ENCODE measurements around the gene NLRC5.

Gene NLRC5

GRCh38 chr16:57025941-57026777 lies 36.8 kb downstream of the NLRC5 start:
- DNase-seq (ENCODE audit: low read depth): no peak

- DNase-seq (ENCODE audit: low read depth): no peak
Measured at GRCh38 chr16:57026778-57027062, 37.4 kb downstream of the NLRC5 start.

- no peak for DNase-seq (ENCODE audit: low read depth)
Measured at GRCh38 chr16:57027067-57027466, 37.7 kb downstream of the NLRC5 start.

- no peak for DNase-seq (ENCODE audit: low read depth)
Measured at GRCh38 chr16:57028086-57028485, 38.7 kb downstream of the NLRC5 start.

GRCh38 chr16:57029161-57030160 lies 40.1 kb downstream of the NLRC5 start:
- DNase-seq (ENCODE audit: low read depth): peak; percentile 52

- DNase-seq (ENCODE audit: low read depth): no peak
Measured at GRCh38 chr16:57030346-57030902, 41.1 kb downstream of the NLRC5 start.

- no peak for DNase-seq (ENCODE audit: low read depth)
Measured at GRCh38 chr16:57031156-57031555, 41.8 kb downstream of the NLRC5 start.

- DNase-seq (ENCODE audit: low read depth): no peak
Measured at GRCh38 chr16:57032346-57032745, 43.0 kb downstream of the NLRC5 start.

GRCh38 chr16:57032931-57033330 lies 43.6 kb downstream of the NLRC5 start:
- no peak for DNase-seq (ENCODE audit: low read depth)

- DNase-seq (ENCODE audit: low read depth): no peak
Measured at GRCh38 chr16:57036315-57036714, 47.0 kb downstream of the NLRC5 start.

- no peak for DNase-seq (ENCODE audit: low read depth)
Measured at GRCh38 chr16:57036945-57037344, 47.6 kb downstream of the NLRC5 start.

GRCh38 chr16:57038166-57038565 lies 48.8 kb downstream of the NLRC5 start:
- DNase-seq (ENCODE audit: low read depth): peak; percentile 32

- peak; percentile 63 for DNase-seq (ENCODE audit: low read depth)
Measured at GRCh38 chr16:57039148-57039812, 49.9 kb downstream of the NLRC5 start.

GRCh38 chr16:57041182-57042156 lies 52.1 kb downstream of the NLRC5 start:
- no peak for DNase-seq (ENCODE audit: low read depth)

- DNase-seq (ENCODE audit: low read depth): peak; percentile 18
Measured at GRCh38 chr16:57042157-57043111, 53.1 kb downstream of the NLRC5 start.

GRCh38 chr16:57043248-57043647 lies 53.9 kb downstream of the NLRC5 start:
- DNase-seq (ENCODE audit: low read depth): no peak

GRCh38 chr16:57044931-57045693 lies 55.8 kb downstream of the NLRC5 start:
- DNase-seq (ENCODE audit: low read depth): no peak

- peak; percentile 22 for DNase-seq (ENCODE audit: low read depth)
Measured at GRCh38 chr16:57045694-57046381, 56.5 kb downstream of the NLRC5 start.
